Activated T-cell treated with anti-CD3 and anti-CD28 coated beads for 24 hours (primary cell): ENCODE results near the gene TPM2.

Source experiments
- DNase-seq: peaks from one replicate; pipeline ENCODE4 v3.0.0-alpha.2; 2020; ENCODE audit warnings: low read depth

Gene TPM2

DNA sequence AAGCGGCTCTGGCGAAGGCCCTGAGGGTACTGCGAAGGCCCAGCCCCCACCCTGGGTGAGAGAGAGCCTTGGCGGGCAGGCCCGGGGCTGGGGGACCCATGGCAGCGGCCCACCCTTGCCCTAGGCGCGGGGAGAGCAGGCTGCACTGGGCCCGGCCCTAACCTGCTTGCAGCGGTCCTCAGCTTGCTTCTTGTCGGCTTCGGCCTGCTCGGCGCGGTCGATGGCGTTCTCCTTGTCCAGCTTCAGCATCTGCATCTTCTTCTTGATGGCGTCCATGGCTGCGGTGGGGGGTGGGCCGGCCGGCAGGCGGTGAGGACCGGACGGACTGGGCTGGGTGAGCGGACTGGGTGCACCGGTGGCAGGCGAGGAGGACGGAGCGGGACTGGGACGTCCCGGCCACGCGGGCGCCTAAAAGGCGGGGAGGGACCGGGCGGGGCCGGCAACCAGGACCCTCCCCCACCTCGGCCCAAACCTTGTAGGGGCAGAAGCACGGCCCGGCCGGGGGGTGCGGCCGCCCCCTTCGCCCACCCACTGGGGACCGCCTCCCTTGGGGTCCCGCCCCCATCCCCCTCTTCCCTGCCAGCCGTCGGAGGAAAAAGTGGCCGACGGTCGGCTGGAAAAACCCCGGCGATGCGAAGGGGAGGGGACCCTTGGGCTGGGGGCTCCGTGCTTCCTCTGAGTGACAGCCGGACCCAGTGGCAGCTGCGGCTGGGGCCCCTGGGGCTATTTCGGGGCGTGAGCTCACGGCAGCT, at the start of gene TPM2:
Gene TPM2 (minus strand): TSS at position 384 of the 752 bp plus-strand sequence. CDS start 108 bp downstream, at position 276.
- DNase-seq: no peak

DNA sequence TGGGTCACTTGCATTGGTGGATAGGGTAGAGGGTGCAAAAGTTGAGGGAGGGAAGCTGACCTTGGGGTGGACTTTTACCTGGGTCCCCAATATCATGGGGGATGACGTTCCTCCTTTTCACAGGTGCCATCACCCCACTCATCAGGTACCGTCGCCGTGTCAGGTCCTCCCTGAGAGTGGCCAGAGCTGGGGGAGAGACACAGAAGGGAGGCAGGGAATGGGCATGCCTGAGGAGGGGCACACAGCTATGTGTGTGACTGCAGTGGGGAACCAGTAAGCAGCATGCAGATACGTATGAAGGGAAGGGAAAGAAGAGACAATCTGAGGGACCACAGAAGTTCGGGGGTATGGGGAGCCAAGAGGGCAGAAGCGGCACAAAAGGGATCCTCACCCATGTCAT, 49.2 kb upstream of the TPM2 start:
- no peak for DNase-seq

DNA sequence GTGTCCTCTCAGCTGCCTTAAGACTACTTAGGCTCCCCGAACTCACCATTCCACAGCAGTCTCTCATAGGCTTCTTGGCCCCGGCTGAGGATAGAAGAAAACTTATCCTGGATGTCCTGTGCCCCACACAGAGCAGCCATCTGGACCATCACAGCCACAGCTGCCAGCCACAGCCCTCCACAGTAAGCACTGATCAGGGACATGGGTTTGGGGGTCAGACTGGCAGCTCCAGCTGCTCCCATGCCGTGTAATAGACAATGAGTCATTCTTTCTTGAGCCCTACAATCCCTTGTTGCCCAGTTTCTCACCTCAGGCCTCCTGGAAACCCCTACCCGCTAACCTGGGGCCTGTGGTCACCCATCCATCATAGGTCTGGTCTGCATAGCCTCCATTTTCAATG, 48.5 kb upstream of the TPM2 start:
- no peak for DNase-seq

DNA sequence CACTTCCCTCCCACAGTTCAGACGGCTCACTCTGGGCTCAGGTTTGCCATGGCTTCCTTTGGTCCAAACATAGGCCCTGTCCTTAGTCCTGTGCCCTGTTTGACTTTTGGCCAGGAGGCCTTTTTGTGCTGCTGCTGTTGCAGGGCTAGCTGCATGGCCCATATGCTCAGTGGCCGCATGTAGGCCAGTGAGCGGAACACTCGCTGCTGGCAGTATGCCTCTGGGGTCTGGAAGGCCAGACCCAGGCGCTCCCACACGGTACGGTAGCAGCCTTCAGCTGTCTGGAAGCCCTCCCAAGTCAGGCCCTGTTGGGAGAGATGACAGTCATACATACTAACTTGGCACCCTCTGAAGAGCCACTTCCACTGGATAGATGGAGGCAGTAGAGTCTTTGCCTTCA, 47.4 kb upstream of the TPM2 start:
- no peak for DNase-seq

DNA sequence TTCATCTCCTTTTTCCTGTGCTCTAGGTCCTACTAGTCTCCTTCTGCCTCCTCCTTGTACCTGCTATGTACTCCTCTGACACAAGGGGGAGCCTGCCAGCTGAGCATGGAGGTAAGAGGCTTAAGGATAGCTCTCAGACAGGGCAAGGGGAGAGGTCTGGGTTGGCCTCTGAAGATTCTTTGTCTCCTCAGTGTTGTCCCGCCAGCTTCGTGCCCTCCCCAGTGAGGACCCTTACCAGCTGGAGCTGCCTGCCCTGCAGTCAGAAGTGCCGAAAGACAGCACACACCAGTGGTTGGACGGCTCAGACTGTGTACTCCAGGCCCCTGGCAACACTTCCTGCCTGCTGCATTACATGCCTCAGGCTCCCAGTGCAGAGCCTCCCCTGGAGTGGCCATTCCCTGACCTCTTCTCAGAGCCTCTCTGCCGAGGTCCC, 46.5 kb upstream of the TPM2 start:
- DNase-seq: peak; percentile 55

DNA sequence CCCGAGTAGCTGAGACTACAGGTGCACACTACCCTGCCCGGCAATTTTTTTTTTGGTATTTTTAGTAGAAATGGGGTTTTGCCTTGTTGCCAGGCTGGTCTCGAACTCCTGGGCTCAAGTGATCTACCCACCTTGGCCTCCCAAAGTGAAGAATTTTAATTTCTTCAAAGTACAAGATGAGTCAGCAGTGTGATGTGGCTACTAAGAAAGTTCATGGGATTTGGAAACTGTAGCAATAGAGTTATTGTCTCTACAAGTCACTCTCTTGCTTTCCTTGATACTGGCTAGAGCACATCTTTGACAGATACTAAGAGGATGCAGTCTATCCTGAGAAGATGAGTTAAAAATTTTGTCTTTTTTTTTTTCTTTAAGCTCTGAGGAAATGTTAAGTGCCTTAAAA, 44.4 kb upstream of the TPM2 start:
- DNase-seq: no peak

DNA sequence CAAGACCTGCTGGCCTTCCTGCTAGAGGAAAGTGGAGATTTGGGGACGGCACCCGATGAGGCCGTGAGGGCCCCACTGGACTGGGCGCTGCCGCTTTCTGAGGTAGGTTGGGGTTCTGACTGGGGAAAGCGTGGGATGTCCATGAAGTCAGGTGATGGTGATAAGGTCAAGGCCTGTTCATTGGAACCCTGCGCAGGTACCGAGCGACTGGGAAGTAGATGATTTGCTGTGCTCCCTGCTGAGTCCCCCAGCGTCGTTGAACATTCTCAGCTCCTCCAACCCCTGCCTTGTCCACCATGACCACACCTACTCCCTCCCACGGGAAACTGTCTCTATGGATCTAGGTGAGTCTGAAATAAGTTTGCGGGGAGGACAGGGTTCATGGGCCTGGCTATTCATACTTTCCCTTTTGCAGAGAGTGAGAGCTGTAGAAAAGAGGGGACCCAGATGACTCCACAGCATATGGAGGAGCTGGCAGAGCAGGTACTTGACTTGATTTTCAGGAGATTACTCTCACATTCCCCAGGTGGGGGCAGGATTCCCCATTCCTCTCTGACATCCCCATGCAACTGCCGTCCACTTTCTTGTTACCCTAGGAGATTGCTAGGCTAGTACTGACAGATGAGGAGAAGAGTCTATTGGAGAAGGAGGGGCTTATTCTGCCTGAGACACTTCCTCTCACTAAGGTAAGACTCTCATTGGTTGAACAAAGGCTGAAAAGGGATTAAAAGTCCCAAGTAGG, 43.2 kb upstream of the TPM2 start:
- no peak for DNase-seq

DNA sequence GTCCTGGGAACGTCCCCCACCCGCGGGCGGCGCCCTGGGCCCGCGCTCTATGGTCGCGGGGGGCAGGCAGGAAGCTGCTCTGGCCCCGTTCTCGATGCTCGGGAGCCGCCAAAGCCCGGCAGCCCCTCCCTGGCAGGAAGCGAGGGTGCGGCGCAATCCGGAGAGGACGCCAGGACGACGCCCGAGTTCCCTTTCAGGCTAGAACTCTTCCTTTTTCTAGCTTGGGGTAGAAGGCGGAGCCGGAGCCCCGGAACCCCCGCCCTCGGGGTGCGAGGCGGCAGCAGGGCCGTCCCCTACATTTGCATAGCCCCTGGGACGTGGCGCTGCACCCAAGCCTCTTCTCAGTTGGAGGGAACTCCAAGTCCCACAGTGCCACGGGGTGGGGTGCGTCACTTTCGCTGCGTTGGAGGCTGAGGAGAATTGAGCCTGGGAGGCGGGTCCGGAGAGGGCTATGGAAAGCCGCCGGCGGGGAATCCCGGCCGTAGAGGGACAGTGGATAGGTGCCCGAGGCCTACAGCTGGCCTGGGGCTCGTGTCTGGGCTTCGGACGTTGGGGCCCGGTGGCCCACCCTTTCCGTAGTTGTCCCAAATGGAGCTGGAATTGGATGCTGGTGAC, 42.6 kb upstream of the TPM2 start, which contains the start of the genes CREB3 and TLN1:
Gene CREB3 (plus strand): TSS at position 482 of the 615 bp plus-strand sequence. CDS start 107 bp downstream, at position 589.
Gene TLN1 (minus strand): TSS at position 11 of the 615 bp plus-strand sequence. CDS start 6,501 bp downstream, outside the sequence.
- DNase-seq: peak; percentile 96

DNA sequence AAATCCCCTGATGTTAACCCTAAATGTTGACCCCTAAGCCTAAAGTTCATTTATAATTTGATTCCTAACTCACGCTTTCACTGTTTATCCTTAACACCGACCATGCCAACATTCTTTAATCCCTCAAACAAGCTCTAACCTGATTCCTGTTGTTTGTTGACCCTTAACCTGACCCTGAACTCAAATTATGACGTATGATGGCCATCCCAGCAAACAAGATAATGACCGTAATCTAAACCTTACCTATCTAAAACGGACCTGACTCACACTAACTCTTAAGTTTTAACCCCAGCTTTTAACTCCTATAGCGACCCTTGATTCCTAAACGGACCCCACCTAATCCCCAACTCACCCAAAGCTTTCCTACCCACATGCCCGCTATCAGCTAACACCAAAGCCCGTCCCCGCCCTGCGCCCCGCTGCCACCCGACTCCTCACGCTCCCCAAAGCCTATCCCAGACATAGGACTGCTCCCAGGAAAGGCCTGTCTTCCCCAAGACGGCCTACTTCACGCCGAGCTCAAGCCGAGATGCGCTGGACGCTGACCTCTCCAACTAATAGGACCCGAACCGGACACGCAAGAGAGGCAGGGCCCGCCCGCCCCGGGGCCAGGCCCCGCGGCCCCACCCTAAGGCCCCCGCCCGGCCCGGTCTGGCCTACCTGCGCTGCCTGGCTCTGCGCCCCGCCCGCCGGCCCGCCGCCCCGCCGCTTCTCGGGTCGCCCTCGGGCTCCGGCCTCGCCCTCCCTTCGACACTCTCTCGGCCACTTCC, 41.9 kb upstream of the TPM2 start:
- no peak for DNase-seq

DNA sequence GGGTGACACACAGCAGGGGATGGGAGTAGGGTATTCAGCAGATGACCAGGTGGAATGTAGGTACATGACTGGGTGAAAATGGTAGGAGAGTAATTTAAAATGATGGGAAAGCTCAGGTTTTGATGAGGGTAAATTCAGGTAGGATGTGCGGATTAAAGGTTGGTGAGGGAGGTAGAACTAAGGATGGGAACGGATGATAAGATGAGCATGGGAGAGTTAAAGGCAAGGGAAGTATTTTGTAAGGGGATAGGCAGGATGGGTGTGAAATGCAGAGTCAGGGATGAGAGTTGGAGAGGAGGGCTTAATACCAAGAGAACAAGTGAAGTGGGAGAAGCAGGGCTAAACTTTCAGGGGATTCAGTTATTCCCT, 40.7 kb upstream of the TPM2 start:
- DNase-seq: no peak

DNA sequence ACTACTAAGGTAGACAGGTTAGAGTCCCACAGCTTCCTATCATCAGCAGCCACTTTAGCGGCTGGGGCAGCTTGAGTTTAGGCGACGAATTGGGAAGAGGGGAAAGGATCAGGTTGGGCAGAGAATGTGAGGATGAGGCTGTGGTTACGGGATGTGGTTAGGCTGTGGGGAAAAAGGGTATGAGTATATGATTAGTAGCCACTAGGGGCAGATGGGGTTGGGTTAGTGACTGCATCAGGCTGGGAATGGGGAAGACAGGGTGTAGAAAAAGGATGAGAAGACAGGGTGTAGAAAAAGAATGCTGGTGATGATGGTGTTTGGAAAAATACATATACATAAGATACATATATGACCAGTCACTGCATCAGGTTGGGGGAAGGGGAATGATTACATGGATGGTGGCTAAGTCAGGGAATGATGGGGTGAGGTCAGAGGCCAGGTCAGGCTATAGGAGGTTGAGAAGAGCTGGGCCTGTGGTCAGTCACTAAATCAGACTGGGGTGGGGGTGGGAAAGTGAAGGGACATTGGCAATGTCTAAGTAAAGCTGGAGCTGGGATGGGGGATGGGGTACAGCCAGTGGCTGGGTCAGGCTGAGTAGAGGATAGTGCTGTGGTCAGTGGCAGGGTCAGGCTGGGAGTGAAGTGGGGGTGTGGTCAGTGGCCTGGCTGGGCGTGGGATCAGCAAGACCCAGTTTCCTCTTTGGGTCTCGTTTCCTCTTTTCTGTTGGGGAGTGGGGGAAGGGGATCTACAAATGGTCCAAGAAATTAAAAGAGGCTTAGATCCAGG, 40.2 kb upstream of the TPM2 start:
- no peak for DNase-seq

DNA sequence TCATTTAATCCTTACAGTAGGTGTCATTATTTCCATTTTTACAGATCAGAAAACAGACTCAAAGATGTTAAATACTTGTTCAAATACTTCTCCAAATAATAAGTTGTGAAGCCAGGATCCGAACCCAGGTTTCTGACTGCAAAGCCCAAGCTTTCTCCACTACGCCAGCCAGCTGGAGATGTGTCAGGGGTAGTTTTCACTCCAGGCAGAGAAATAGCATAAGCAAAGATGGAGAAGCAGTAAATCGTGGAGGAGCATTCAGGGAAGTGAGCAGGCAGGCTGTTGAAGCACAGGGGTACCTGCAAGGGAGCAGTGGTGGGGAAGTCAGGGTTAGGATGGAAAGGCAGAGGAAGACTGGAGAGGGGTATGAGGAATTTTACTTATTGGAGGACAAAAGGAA, 39.4 kb upstream of the TPM2 start:
- DNase-seq: no peak

DNA sequence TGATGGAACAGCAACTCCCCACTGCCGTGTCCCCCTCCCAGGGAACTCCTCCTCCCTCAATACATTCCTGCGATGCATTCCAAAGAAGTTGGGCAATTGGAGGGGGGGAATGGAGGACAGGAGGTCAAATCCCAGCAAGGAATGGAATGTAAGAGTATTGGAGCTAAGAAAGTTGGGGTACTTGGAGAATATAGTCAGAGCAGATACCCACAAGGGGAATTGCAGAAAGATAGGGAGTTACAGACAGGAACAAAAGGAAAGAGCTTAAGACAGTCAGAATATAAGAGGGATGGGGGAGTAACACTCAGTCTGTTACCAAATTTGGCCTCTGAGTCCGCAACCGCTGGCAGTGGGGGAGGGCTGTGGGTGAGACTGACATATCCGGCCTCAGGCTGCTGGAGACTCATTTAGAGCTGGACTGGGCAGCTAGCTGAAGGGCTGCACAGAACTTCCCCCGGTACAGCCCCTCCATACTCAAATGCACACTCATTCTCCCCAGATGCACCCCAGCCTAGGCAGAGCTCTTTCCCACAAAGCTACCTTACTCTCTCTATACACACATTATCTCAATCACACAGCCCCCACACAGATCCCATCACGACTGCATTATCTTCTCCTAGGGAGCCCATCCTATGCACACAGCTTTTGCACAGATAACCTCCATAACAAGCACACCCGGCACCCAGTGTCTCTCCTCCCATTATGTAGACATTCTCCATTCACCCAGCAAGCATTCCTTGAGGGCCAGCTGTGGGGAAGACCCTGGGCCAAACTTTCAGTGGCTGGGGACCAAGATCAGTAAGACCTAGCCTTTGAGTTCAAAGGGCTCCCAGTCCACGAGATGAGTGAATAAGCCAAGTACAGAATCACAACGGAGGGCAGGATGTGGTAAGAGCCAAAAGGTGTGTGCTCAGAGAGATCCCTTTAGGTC, 38.6 kb upstream of the TPM2 start:
- no peak for DNase-seq

DNA sequence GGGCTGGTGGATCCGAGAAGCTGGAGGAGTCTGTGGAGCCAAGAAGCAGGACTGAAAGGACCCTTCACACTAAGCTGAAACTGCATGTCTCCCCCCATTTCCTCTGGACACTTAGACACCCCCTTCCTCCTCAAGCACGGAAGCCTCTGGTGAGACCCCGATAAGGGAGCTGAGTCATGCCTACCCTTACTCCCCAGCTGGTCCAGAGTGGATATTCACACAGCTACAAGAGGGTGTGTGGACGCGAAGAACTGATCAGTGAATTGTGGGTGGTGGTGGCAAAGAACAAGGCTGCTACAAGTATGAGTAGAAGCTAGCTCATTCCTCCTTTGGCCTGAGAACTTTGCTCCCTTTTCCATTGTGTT, 37.9 kb upstream of the TPM2 start:
- DNase-seq: no peak

DNA sequence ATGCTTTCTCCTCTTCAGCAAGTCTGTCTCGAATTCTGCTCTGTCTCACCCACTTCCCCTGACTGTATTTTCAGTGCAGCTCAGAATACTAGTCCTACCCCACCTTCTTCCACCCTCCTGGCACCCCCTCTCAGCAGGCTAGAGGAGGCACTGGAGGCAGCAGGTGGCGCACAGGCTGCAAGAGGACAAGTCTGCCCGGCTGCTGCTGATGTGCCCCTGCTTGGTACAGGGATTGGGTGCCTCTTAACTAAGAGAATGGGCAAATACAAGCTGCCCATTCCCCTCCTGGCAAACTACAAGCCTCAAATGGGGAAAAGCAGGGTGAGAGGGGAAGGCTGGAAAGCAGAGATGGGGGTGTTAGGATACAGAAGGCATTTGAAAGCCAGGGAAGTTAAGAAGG, 37.2 kb upstream of the TPM2 start:
- DNase-seq: no peak

DNA sequence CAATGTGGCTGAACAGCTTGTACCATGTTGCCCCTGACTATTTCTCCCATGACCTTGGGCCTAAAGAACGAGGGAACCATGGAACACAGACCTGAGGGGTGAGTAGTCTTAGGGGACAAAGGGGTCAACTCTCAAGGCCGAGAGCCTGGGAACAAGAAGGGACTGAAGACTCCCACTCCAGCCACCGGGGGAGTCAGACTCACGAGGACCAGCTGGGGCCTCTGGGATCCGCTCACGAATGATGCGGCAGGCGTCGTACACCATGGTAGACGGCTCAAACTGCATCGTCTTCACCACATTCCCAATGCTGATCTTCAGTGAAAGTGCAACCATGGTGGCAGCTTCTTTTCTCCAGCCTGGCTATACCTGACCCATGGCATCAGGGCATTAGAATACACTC, 35.6 kb upstream of the TPM2 start:
- no peak for DNase-seq

DNA sequence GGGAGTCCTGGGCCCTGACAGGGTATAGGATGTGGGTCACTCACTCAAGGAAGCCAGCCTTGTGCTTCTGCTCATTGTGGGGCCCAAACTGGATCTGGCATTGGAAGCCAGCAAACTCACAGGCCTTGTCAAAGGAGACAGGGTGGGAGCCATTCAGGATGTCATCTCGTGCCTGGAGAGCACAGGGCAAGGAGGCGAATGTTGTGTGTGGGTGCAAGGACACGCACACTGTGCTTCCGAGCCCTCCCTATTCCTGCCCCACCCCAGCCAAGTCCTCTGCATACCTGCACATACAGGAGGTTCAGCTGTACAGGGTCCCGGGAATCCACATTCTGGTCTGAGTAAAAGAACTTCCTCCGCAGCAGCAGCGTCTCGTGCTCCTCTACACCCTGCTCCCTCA, 34.2 kb upstream of the TPM2 start:
- no peak for DNase-seq

DNA sequence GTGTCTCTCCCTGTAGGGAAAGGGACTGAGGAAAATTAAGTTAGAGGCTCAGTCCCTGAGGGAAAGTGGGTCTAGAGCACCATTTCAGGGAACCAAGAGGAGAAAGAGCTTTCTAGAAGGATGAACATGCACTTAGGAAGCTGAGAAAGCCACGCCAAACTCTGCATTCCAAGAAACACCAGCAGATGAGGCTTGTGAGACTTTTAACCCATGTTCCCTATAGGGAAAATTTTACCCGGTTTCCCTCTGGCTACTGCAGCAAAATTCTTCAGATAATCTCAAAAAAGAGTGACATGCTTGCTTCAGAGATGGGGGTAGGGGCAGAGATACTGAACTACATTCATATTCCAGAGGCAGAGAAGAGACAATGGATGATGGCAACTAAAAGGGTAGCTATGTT, 33.7 kb upstream of the TPM2 start:
- DNase-seq: no peak

DNA sequence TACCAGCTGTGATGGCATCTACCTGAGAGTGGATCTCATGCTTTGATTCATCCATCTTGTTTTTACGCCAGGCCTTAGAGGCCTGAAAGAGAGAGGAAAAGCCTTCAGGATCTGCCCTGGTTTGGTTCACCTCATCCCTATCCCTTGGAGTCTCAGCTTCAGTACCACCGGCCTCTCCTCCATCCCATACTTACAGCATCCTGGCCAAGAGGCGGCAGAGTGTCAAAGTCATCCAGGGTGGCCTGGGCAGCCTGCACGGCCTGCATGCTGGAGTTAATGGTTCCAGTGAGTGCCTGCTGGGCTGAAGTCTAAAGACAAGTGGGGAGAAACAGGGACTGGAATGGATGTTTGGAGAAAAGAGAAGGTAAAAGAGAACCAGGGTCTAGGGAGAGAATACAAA, 29.8 kb upstream of the TPM2 start:
- no peak for DNase-seq
